Stimulated activated CD4-positive, alpha-beta T cell treated with anti-CD3 and anti-CD28 coated beads, TNF-alpha, amount 100 ng/mL, for 48 hours (primary cell): ENCODE results near the gene TRIM41.
"Not testable (repeated sequence)": the region's sequence is repeated elsewhere in the genome, so short reads cannot be mapped to it uniquely, and the experiment has no call there.

Experiments
- DNase-seq, 3 donors: peaks; one replicate each; pipeline ENCODE4 v3.0.0-alpha.2; 2020; ENCODE audit warnings: low read depth in 3 of 3

TRIM41 gene

DNA sequence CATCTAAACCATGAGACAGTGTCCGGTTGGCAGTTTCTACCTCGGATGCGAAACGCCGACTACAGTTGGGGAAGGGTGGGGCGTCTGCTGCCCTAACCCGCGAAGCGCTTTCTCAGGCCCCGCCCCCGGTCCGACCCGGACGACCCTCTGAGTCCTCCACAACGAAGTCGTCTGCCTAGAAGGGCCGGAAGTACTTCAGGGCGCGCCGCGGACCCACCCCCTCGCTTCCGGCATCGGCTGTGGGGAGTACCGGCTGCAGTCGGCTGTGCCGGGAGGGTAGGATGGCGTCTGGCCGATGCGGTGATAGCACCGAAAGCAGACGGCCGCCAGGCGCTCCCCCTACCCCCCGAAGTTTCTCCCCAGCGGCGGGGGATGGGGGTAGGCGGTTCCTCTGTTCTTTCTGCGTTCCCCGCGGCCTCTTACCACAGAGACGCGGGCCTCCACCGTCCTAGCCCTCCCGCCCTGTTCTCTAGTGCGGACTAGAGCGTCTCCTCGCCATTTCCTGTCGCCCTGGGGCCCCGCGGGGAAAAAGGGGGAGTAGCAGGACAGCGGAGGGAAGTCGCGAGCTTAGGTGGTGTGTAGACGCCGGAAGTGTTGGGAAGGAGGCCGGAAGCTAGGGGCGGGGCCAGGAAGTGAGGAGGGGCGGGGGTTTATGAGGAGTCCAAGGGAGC lies at the start of gene TRIM41:
TRIM41 (plus strand) TSS at position 224 of the 671 bp plus-strand sequence. CDS start 719 bp downstream, outside the sequence.
- peak; percentile 94 to 97 (median 97) for DNase-seq

DNA sequence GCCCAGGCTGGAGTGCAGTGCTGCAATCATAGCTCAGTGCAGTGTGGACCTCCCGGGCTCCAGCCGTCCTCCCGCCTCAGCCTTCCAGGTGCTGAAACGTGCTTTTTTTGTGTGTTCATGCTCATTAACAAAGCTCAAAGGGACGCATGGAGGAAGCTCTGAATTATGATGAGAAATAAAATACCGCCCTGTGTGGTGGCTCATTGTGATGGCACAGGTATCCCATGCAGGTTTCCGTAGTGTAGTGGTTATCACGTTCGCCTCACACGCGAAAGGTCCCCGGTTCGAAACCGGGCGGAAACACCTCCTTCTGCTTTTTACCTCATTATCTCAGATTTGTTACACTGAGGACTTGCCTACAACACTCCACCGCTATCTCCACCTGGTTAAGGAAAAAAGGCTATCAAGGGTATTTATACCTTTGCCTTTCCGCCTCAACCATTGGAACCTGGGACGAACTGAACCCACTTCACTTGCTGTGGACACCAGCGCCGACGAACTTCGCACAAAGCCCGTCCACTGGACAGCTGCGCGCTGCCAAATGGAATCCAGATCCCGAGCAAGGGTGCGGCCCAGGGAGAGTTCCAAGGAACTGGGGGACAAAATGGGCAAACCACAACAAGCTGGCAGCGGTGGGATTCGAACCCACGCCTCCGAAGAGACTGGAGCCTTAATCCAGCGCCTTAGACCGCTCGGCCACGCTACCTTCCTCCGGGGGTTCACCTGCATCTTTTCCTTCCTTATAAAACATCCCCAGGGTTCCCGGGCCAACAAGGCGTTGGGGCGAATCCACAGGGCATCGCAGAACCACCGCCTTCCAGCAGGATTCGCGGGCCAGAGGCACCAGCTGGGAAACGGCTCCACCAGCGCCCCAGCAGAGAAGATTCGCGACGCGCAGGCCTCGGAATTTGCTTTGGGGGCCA lies 49.4 kb upstream of the TRIM41 start:
- peak; percentile 51 to 75 (median 51) for DNase-seq

GRCh38 chr5:181176254-181176952 lies 46.7 kb upstream of the TRIM41 start:
- DNase-seq = no peak

DNA sequence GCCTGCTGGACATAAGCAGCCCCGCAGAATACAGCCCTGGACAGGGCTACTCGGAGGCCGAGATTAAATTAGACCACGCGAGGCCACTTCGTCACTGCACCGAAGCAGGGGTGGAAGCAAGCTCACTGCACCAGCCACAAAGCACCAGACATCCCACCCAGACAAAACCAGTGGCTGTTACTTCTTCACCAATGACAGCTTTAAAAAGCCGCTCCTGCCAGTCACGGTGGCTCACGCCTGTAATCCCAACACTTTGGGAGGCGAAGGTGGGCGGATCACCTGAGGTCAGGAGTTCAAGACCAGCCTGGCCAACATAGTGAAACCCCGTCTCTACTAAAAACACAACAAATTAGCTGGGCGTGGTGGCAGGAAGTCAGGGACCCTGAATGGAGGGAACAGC lies 45.5 kb upstream of the TRIM41 start:
- not testable (repeated sequence) for DNase-seq

- peak in 1 of 3 donors; percentile 42 for DNase-seq
These were observed 41.2 kb upstream of the TRIM41 start for GRCh38 chr5:181181650-181182565.

DNA sequence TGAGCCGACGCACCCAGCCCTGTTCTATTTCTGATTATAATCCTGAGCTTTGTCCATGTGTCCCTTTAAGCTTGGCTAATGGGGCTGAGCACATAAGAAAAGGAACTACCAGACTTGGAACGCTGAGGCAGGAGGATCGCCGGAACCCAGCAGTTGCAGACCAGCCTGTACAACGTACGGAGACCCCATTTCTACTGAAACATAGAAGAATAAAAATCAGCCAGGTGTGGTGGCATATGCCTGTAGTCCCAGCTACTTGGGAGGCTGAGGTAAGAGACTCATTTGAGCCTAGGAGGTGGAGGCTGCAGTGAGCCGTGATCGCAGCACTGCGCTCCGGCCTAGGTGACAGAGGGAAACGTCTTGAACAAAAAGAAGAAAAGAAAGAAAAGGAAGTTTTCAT lies 40.4 kb upstream of the TRIM41 start:
- no peak for DNase-seq

DNA sequence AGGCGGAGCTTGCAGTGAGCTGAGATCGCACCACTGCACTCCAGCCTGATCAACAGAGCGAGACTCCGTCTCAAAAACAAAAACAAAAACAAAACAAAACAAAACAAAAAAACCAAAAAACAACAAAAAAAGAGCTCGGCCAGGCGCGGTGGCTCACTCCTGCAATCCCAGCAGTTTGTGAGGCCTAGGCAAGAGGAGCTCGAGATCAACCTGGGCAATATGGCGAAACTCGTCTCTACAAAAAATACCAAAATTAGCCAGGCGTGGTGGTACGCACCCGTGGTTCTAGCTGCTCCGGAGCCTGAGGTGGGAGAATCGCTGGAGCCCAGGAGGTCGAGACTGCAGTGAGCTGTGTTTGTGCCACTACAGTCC lies 38.2 kb upstream of the TRIM41 start:
- no peak for DNase-seq

DNA sequence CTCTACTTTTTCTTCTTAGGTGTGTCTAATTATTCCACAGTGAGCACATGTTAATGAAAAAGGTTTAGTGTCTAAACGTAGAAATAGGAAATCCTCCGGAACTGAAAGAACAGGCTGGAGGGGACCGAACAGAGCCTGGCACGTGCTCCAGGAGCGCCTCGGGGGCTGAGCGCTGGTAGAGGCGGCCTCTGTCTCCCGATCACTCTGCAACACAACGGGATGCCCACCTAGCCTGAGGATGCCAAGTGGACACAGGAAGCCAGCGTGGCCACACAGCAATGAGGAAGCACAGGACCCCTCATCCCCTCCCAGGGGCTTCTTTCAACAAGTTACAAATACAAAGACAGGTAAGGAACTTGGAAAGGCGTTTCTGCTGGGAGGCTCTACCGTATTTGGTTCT lies 37.5 kb upstream of the TRIM41 start:
- DNase-seq = no peak

GRCh38 chr5:181186022-181186421 lies 37.1 kb upstream of the TRIM41 start:
- DNase-seq = no peak

GRCh38 chr5:181186986-181187499 lies 36.0 kb upstream of the TRIM41 start:
- DNase-seq = no peak

DNA sequence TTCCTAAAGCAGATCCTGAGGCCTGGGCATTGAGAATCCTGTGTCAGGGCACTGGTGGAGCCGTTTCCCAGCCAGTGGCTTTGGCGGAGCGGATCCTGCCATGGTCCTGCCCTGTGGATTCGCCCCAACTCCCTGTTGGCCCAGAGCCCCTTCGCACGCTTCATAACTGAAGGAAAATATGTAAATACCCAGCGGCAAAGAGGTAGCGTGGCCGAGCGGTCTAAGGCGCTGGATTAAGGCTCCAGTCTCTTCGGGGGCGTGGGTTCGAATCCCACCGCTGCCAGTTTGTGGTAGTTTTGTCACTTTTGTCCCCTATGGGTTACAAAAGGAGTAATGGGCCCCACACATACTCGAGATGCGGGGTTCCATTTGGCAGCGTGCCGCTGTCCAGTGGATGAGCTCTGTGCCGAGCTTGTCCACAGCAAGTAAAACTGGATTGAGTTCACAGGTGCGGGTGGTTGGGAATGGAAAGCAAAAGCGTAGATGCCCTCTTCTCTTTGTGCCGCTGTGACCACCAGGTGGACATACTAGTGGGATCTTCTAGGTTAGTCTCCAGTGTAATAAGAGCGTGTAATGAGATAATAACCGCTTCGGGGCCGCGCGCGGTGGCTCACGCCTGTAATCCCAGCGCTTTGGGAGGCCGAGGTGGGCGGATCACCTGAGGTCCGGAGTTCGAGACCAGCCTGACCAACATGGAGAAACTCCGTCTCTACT lies 35.4 kb upstream of the TRIM41 start:
- DNase-seq = peak in 2 of 3 donors; percentile 46 to 70

GRCh38 chr5:181188700-181189362 lies 34.2 kb upstream of the TRIM41 start:
- peak; percentile 59 to 80 (median 76) for DNase-seq

GRCh38 chr5:181189363-181189961 lies 33.6 kb upstream of the TRIM41 start:
- peak in 2 of 3 donors; percentile 51 to 52 for DNase-seq

GRCh38 chr5:181189962-181190710 lies 32.9 kb upstream of the TRIM41 start:
- DNase-seq = no peak

- DNase-seq = peak in 1 of 3 donors; percentile 44
These were observed 32.2 kb upstream of the TRIM41 start for GRCh38 chr5:181190711-181191525.

GRCh38 chr5:181191526-181192336 lies 31.4 kb upstream of the TRIM41 start:
- peak; percentile 85 to 92 (median 85) for DNase-seq
